ENCODE measurements around the gene CD151. TPM values are rescaled to one million over a fixed set of nuclear protein-coding genes. Genes with fewer than 3 reads are reported as not detected.

CD151 gene
- total RNA-seq, 1 donor: 311 TPM

DNA sequence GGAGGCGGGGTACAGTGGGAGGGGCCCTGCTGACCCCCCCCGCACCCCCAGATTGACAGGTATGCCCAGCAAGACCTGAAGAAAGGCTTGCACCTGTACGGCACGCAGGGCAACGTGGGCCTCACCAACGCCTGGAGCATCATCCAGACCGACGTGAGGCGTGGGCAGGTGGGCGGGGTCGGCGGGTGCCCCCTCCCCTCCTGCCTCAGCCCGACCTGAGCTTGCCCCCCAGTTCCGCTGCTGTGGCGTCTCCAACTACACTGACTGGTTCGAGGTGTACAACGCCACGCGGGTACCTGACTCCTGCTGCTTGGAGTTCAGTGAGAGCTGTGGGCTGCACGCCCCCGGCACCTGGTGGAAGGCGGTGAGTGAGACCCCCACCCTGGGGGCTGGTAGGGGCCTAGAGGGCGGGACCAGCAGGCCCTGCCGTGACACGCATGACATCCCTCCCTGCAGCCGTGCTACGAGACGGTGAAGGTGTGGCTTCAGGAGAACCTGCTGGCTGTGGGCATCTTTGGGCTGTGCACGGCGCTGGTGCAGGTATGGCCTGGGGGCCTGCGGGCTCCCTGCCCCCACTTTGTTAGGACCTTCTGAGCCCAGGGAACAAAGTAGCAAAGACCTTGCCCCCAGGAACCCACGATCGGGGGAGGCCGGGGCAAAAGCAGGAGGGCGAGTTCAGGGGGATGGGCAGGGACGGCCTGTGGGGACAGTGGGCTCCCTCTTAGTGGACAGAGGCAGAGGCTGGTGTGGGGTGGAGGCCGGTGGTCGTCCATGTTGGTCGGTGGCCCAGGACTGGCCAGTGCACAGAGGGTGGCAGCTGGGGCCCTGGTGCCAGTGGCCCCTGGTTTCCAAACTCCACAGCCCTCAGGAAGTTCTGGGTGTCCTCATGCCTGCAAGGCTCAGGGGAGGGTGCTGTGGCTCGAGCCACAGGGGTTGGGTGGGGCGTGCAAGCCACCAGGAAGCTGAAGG, 33.0 kb downstream of the CD151 start:
- TF ChIP-seq, protein P1, sequence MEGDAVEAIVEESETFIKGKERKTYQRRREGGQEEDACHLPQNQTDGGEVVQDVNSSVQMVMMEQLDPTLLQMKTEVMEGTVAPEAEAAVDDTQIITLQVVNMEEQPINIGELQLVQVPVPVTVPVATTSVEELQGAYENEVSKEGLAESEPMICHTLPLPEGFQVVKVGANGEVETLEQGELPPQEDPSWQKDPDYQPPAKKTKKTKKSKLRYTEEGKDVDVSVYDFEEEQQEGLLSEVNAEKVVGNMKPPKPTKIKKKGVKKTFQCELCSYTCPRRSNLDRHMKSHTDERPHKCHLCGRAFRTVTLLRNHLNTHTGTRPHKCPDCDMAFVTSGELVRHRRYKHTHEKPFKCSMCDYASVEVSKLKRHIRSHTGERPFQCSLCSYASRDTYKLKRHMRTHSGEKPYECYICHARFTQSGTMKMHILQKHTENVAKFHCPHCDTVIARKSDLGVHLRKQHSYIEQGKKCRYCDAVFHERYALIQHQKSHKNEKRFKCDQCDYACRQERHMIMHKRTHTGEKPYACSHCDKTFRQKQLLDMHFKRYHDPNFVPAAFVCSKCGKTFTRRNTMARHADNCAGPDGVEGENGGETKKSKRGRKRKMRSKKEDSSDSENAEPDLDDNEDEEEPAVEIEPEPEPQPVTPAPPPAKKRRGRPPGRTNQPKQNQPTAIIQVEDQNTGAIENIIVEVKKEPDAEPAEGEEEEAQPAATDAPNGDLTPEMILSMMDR (IDR thresholded peaks at IDR 0.05; ENCODE audit: insufficient read depth, low read length): no peak
- DNase-seq (ENCODE audit: low read depth): no peak
- H3K4me3 ChIP-seq (ENCODE audit: low read depth, low read length): no peak overlapping the region

DNA sequence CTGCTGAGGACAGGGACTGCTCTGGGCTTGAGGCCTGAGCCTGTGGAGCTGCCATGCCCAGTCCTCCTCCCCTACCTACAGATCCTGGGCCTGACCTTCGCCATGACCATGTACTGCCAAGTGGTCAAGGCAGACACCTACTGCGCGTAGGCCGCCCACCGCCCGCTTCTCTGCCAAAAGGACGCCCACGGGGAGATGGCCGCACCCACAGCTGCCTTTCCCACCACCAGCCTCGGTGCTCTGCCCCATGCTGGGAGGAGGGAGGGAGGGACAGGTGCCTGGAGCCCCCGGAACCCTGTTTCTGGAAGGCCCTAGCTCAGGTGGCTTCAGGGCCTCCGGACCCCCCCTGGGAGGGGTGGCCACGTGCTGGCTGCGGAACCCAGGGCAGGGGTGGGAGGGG, 33.7 kb downstream of the CD151 start:
- TF ChIP-seq, protein P1 (IDR thresholded peaks at IDR 0.05; ENCODE audit: insufficient read depth, low read length): no peak
- no peak for DNase-seq (ENCODE audit: low read depth)

GRCh38 chr11:867856-868358, 35.2 kb downstream of the CD151 start:
- TF ChIP-seq, protein P1 (IDR thresholded peaks at IDR 0.05; ENCODE audit: insufficient read depth, low read length): no peak

More for the DNA sequence above, 33.7 kb downstream of the CD151 start:
- H3K4me3 ChIP-seq (ENCODE audit: low read depth, low read length): no peak overlapping the region

GRCh38 chr11:868394-868793, 35.6 kb downstream of the CD151 start:
- no peak overlapping the region for H3K4me3 ChIP-seq (ENCODE audit: low read depth, low read length)
- no peak for DNase-seq (ENCODE audit: low read depth)
- TF ChIP-seq, protein P1 (IDR thresholded peaks at IDR 0.05; ENCODE audit: insufficient read depth, low read length): no peak

More at GRCh38 chr11:867856-868358, 35.2 kb downstream of the CD151 start:
- H3K4me3 ChIP-seq (ENCODE audit: low read depth, low read length): no peak overlapping the region
- no peak for DNase-seq (ENCODE audit: low read depth)

GRCh38 chr11:868802-869201, 36.0 kb downstream of the CD151 start:
- DNase-seq (ENCODE audit: low read depth): no peak
- TF ChIP-seq, protein P1 (IDR thresholded peaks at IDR 0.05; ENCODE audit: insufficient read depth, low read length): no peak
- no peak overlapping the region for H3K4me3 ChIP-seq (ENCODE audit: low read depth, low read length)

- DNase-seq (ENCODE audit: low read depth): no peak
- TF ChIP-seq, protein P1 (IDR thresholded peaks at IDR 0.05; ENCODE audit: insufficient read depth, low read length): no peak
- H3K4me3 ChIP-seq (ENCODE audit: low read depth, low read length): no peak overlapping the region
Measured at GRCh38 chr11:869399-870126, 36.8 kb downstream of the CD151 start.
